GM19395 (cell line): ENCODE results near the gene ARHGAP33.
"Not testable (repeated sequence)": the region's sequence is repeated elsewhere in the genome, so short reads cannot be mapped to it uniquely, and the experiment has no call there.

Experiments
- ATAC-seq: cut with Tn5 transposase; IDR thresholded peaks from one replicate; pipeline ENCODE4 v1.9.1; 2021; ENCODE audit warnings: mild to moderate bottlenecking, moderate library complexity; ENCODE audit not compliant: unreplicated experiment

ARHGAP33 gene

GRCh38 chr19:35791814-35792279, 16.5 kb downstream of the ARHGAP33 start:
- no peak for ATAC-seq

- ATAC-seq = no peak
Measured at GRCh38 chr19:35792312-35792711, 16.9 kb downstream of the ARHGAP33 start.

GRCh38 chr19:35792888-35793287, 17.5 kb downstream of the ARHGAP33 start:
- no peak for ATAC-seq

- no peak for ATAC-seq
Measured at GRCh38 chr19:35793381-35794165, 18.2 kb downstream of the ARHGAP33 start.

- ATAC-seq = not testable (repeated sequence)
Measured at GRCh38 chr19:35795564-35795963, 20.2 kb downstream of the ARHGAP33 start.

GRCh38 chr19:35796645-35797542, 21.5 kb downstream of the ARHGAP33 start:
- no peak for ATAC-seq

GRCh38 chr19:35797663-35798062, 22.3 kb downstream of the ARHGAP33 start:
- ATAC-seq = no peak

- no peak for ATAC-seq
Measured at GRCh38 chr19:35801828-35802227, 26.5 kb downstream of the ARHGAP33 start.

GRCh38 chr19:35805526-35806102, 30.2 kb downstream of the ARHGAP33 start:
- no peak for ATAC-seq

GRCh38 chr19:35806597-35806996, 31.2 kb downstream of the ARHGAP33 start:
- no peak for ATAC-seq

GRCh38 chr19:35807633-35808032, 32.3 kb downstream of the ARHGAP33 start:
- no peak for ATAC-seq

- no peak for ATAC-seq
Measured at GRCh38 chr19:35811317-35812219, 36.2 kb downstream of the ARHGAP33 start.

GRCh38 chr19:35812220-35813042, 37.1 kb downstream of the ARHGAP33 start, which contains the start of gene PRODH2:
Gene PRODH2 (minus strand): TSS chr19:35812845. CDS start chr19:35812805, 40 bp downstream.
- ATAC-seq = no peak

GRCh38 chr19:35813043-35813890, 37.9 kb downstream of the ARHGAP33 start:
- ATAC-seq = no peak

GRCh38 chr19:35816262-35816661, 40.9 kb downstream of the ARHGAP33 start:
- no peak for ATAC-seq

GRCh38 chr19:35816846-35817245, 41.5 kb downstream of the ARHGAP33 start:
- no peak for ATAC-seq

GRCh38 chr19:35818445-35818844, 43.1 kb downstream of the ARHGAP33 start:
- no peak for ATAC-seq

GRCh38 chr19:35822579-35822978, 47.2 kb downstream of the ARHGAP33 start:
- ATAC-seq = no peak
